Hematopoietic multipotent progenitor cell treated with erythropoietin and hydrocortisone succinate and interleukin-3 and kit ligand, for 17 days (in vitro differentiated cells): ENCODE data around the gene HTR6.

Experiments used
- DNase-seq: peaks from one replicate; pipeline ENCODE4 v3.0.0-alpha.2; 2015; ENCODE audit warnings: low spot score

Gene HTR6

GRCh38 chr1:19688041-19688842 is 23.6 kb downstream of the HTR6 start:
- no peak for DNase-seq

- no peak for DNase-seq
These were observed 24.5 kb downstream of the HTR6 start for GRCh38 chr1:19689085-19689757.

- DNase-seq, result no peak
These were observed 25.2 kb downstream of the HTR6 start for GRCh38 chr1:19689856-19690255.

- no peak for DNase-seq
These were observed 25.7 kb downstream of the HTR6 start for GRCh38 chr1:19690342-19690741.

- no peak for DNase-seq
These were observed 29.6 kb downstream of the HTR6 start for GRCh38 chr1:19694298-19694697.

GRCh38 chr1:19695772-19696171 is 31.1 kb downstream of the HTR6 start:
- DNase-seq, result no peak

- no peak for DNase-seq
These were observed 32.1 kb downstream of the HTR6 start for GRCh38 chr1:19696820-19697219.

GRCh38 chr1:19698181-19698580 is 33.5 kb downstream of the HTR6 start:
- DNase-seq, result no peak

GRCh38 chr1:19700079-19700777 is 35.6 kb downstream of the HTR6 start:
- no peak for DNase-seq

GRCh38 chr1:19703280-19703679 is 38.6 kb downstream of the HTR6 start:
- DNase-seq, result no peak

GRCh38 chr1:19704247-19705113 is 39.8 kb downstream of the HTR6 start:
- DNase-seq, result peak; percentile 27

GRCh38 chr1:19705464-19705863 is 40.8 kb downstream of the HTR6 start:
- DNase-seq, result no peak

- DNase-seq, result no peak
These were observed 41.5 kb downstream of the HTR6 start for GRCh38 chr1:19706136-19706535.

- no peak for DNase-seq
These were observed 44.0 kb downstream of the HTR6 start for GRCh38 chr1:19708567-19709110.

- no peak for DNase-seq
These were observed 44.7 kb downstream of the HTR6 start for GRCh38 chr1:19709260-19709793.

GRCh38 chr1:19710825-19711611 is 46.3 kb downstream of the HTR6 start:
- no peak for DNase-seq

GRCh38 chr1:19712928-19713327 is 48.3 kb downstream of the HTR6 start:
- no peak for DNase-seq

GRCh38 chr1:19715334-19716203 is 50.9 kb downstream of the HTR6 start:
- DNase-seq, result peak; percentile 59

- no peak for DNase-seq
These were observed 52.8 kb downstream of the HTR6 start for GRCh38 chr1:19717467-19717866.

- no peak for DNase-seq
These were observed 55.5 kb downstream of the HTR6 start for GRCh38 chr1:19720174-19720573.
